ENCODE data around the gene TMEM120B.

DNA sequence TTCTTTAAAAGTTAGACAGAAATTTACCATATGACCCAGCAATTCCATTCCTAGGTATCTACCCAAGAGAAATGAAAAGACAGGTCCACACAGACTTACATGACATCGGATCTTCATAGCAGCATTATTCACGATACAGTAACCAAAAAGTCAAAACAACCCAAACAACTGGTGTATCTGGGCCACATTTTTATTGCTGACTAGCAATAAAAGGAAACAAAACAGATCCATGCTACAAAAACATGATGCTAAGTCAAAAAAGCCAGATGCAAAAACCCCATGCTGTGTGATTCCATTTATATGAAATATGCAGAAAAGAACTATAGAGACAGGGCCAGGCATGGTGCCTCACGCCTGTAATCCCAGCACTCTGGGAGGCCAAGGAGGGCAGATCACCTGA is 12.9 kb downstream of the TMEM120B start:
- TF ChIP-seq, protein P1, sequence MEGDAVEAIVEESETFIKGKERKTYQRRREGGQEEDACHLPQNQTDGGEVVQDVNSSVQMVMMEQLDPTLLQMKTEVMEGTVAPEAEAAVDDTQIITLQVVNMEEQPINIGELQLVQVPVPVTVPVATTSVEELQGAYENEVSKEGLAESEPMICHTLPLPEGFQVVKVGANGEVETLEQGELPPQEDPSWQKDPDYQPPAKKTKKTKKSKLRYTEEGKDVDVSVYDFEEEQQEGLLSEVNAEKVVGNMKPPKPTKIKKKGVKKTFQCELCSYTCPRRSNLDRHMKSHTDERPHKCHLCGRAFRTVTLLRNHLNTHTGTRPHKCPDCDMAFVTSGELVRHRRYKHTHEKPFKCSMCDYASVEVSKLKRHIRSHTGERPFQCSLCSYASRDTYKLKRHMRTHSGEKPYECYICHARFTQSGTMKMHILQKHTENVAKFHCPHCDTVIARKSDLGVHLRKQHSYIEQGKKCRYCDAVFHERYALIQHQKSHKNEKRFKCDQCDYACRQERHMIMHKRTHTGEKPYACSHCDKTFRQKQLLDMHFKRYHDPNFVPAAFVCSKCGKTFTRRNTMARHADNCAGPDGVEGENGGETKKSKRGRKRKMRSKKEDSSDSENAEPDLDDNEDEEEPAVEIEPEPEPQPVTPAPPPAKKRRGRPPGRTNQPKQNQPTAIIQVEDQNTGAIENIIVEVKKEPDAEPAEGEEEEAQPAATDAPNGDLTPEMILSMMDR (tag by site-specific recombination; IDR thresholded peaks at IDR 0.05): no peak
- TF ChIP-seq, protein P2, sequence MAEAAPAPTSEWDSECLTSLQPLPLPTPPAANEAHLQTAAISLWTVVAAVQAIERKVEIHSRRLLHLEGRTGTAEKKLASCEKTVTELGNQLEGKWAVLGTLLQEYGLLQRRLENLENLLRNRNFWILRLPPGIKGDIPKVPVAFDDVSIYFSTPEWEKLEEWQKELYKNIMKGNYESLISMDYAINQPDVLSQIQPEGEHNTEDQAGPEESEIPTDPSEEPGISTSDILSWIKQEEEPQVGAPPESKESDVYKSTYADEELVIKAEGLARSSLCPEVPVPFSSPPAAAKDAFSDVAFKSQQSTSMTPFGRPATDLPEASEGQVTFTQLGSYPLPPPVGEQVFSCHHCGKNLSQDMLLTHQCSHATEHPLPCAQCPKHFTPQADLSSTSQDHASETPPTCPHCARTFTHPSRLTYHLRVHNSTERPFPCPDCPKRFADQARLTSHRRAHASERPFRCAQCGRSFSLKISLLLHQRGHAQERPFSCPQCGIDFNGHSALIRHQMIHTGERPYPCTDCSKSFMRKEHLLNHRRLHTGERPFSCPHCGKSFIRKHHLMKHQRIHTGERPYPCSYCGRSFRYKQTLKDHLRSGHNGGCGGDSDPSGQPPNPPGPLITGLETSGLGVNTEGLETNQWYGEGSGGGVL (tag by site-specific recombination; IDR thresholded peaks at IDR 0.05): no peak
- TF ChIP-seq, protein P3, sequence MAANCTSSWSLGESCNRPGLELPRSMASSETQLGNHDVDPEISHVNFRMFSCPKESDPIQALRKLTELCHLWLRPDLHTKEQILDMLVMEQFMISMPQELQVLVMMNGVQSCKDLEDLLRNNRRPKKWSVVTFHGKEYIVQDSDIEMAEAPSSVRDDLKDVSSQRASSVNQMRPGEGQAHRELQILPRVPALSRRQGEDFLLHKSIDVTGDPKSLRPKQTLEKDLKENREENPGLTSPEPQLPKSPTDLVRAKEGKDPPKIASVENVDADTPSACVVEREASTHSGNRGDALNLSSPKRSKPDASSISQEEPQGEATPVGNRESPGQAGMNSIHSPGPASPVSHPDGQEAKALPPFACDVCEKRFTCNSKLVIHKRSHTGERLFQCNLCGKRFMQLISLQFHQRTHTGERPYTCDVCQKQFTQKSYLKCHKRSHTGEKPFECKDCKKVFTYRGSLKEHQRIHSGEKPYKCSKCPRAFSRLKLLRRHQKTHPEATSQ (tag by site-specific recombination; IDR thresholded peaks at IDR 0.05): no peak
- no peak for TF ChIP-seq ZNF140 (tag by site-specific recombination; IDR thresholded peaks at IDR 0.05)
- no peak for TF ChIP-seq SALL2 (tag by site-specific recombination; IDR thresholded peaks at IDR 0.05; ENCODE audit: borderline replicate concordance)
- TF ChIP-seq, protein P4, sequence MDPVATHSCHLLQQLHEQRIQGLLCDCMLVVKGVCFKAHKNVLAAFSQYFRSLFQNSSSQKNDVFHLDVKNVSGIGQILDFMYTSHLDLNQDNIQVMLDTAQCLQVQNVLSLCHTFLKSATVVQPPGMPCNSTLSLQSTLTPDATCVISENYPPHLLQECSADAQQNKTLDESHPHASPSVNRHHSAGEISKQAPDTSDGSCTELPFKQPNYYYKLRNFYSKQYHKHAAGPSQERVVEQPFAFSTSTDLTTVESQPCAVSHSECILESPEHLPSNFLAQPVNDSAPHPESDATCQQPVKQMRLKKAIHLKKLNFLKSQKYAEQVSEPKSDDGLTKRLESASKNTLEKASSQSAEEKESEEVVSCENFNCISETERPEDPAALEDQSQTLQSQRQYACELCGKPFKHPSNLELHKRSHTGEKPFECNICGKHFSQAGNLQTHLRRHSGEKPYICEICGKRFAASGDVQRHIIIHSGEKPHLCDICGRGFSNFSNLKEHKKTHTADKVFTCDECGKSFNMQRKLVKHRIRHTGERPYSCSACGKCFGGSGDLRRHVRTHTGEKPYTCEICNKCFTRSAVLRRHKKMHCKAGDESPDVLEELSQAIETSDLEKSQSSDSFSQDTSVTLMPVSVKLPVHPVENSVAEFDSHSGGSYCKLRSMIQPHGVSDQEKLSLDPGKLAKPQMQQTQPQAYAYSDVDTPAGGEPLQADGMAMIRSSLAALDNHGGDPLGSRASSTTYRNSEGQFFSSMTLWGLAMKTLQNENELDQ (tag by site-specific recombination; IDR thresholded peaks at IDR 0.05; ENCODE audit: low read depth): no peak
- TF ChIP-seq, protein P5, sequence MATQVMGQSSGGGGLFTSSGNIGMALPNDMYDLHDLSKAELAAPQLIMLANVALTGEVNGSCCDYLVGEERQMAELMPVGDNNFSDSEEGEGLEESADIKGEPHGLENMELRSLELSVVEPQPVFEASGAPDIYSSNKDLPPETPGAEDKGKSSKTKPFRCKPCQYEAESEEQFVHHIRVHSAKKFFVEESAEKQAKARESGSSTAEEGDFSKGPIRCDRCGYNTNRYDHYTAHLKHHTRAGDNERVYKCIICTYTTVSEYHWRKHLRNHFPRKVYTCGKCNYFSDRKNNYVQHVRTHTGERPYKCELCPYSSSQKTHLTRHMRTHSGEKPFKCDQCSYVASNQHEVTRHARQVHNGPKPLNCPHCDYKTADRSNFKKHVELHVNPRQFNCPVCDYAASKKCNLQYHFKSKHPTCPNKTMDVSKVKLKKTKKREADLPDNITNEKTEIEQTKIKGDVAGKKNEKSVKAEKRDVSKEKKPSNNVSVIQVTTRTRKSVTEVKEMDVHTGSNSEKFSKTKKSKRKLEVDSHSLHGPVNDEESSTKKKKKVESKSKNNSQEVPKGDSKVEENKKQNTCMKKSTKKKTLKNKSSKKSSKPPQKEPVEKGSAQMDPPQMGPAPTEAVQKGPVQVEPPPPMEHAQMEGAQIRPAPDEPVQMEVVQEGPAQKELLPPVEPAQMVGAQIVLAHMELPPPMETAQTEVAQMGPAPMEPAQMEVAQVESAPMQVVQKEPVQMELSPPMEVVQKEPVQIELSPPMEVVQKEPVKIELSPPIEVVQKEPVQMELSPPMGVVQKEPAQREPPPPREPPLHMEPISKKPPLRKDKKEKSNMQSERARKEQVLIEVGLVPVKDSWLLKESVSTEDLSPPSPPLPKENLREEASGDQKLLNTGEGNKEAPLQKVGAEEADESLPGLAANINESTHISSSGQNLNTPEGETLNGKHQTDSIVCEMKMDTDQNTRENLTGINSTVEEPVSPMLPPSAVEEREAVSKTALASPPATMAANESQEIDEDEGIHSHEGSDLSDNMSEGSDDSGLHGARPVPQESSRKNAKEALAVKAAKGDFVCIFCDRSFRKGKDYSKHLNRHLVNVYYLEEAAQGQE (tag by site-specific recombination; IDR thresholded peaks at IDR 0.05): no peak
- TF ChIP-seq ZNF629 (tag by site-specific recombination; IDR thresholded peaks at IDR 0.05): no peak

Measured in HEK293 (cell line).